T-helper 2 cell treated with Interferon-gamma antibody and Interleukin-4, amounts not matched to agents 5 μg/mL and 100 μg/mL, for 36 hours (primary cell): ENCODE results near the gene FGGY.

Experiments
- DNase-seq: peaks from one replicate; pipeline ENCODE4 v3.0.0; 2021; ENCODE audit warnings: low spot score
- H3K27ac Mint-ChIP-seq: one replicate; pipeline ENCODE4 v1.8.0; 2021; ENCODE audit warnings: mild to moderate bottlenecking, mixed read lengths
- H3K27me3 Mint-ChIP-seq: one replicate; pipeline ENCODE4 v1.8.0; 2021; ENCODE audit warnings: low read depth, mixed read lengths
- H3K36me3 Mint-ChIP-seq: one replicate; pipeline ENCODE4 v1.8.0; 2021; ENCODE audit warnings: low read depth, mixed read lengths
- H3K4me1 Mint-ChIP-seq: one replicate; pipeline ENCODE4 v1.8.0; 2021; ENCODE audit warnings: low read depth, mixed read lengths
- H3K4me3 Mint-ChIP-seq: one replicate; pipeline ENCODE4 v1.8.0; 2022; ENCODE audit warnings: mild to moderate bottlenecking, moderate library complexity, mixed read lengths
- H3K9me3 Mint-ChIP-seq: one replicate; pipeline ENCODE4 v1.8.0; 2021; ENCODE audit warnings: mixed read lengths

FGGY gene

DNA sequence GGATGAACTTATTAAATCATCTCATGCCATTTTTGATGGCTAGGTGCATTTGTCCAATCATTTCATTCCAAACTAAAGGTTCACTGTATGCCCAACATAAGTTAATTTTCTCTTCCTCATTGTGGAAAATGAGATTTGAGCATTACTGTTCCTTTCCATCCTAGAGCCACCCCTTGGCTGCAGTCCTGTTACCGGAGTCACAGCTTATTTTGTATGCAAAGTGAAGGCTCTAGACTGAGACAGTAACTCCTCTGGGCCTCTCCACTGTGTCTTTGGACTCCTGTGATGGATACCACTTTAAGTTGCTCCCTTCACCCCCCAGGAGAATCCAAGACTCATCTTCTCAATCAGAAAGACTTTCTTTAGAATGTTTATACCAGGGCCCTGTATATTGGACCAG, 59.7 kb downstream of the FGGY start:
- no peak for DNase-seq
- Mint-ChIP-seq H3K9me3 (no peaks in the 10 kb centered on the region), H3K36me3 (no peaks in the 10 kb centered on the region), H3K4me3 (no peak overlapping the region), H3K4me1 (peaks cover 15% of the 10 kb centered on the region), H3K27me3 (no peaks in the 10 kb centered on the region), H3K27ac (no peak overlapping the region)

DNA sequence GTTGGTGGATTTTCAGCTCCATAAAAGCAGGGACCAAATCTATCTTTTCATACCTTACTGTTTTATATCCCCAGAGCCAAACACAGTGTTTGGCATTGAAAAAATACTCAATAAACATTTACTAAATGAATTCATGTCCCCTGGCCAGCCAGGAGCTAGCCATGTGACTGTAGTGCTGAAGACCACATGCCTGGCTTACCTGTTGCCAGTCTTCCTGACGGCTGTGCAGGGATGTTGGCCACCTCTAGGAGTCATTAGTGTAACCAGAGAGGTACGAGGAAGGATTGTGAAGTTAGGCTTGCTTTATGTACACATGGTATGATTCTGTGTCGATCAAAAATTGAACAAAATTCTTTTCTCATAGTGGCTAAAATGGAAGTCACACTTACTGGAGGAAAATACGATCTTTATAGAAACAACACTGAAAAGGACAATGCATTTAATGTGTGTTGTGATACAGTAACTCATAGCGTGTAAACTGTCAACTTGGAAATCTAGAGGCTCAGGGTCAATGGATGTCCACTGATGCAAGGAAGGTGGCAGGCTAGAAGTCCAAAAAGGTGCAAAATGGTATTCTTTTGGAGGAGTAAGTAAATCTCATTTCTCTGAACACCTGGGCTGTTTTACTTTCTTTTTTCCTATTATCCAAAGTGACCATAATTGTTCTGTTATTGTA, 60.9 kb downstream of the FGGY start:
- Mint-ChIP-seq H3K4me3 (no peak overlapping the region), H3K27ac (no peak overlapping the region), H3K4me1 (peaks cover 14% of the 10 kb centered on the region), H3K27me3 (no peaks in the 10 kb centered on the region), H3K9me3 (no peaks in the 10 kb centered on the region), H3K36me3 (no peaks in the 10 kb centered on the region)
- DNase-seq, result no peak

DNA sequence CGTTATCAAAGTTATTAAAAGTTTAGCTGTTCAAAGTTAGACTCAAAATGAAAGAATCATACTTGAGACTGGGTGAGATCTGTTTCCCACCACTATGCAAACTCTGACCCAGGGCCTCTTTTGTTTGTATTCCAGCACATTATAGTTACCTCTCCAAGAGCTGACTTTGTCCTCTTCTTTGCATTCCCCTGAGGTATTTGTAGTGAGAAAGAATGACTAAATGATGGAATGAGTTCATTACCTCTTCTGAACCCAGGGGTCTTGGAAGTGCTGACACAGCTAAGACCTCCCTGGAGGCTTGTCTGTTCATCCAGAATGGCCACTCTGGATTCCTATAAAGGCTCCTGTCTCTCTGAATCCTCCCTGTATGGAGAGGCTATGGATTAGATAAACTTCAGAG, 62.4 kb downstream of the FGGY start:
- Mint-ChIP-seq H3K27me3 (no peaks in the 10 kb centered on the region), H3K4me1 (peaks cover 9% of the 10 kb centered on the region), H3K4me3 (no peak overlapping the region), H3K9me3 (no peaks in the 10 kb centered on the region), H3K27ac (no peak overlapping the region), H3K36me3 (no peaks in the 10 kb centered on the region)
- DNase-seq, result no peak

DNA sequence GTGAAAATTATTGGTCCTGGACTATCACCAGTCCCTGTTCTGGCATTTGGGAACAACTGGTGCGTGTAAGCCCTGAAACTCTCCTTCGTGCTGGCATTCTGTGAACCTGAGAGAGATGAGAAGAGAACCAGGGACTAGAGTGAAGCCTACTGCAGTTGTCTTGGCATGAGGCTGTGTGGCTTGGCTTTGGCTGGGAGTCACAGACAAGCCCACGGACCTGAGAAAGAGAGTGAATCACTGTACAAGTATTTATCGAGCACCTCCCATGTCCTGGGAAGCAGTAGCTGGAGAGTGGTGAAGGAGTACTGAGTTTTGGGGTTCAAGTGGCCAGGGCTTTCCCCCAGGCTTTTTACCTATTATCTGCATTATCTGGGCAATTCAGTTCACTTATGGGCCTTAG, 63.3 kb downstream of the FGGY start:
- Mint-ChIP-seq H3K4me3 (no peak overlapping the region), H3K4me1 (peaks cover 2% of the 10 kb centered on the region), H3K27ac (no peak overlapping the region)

DNA sequence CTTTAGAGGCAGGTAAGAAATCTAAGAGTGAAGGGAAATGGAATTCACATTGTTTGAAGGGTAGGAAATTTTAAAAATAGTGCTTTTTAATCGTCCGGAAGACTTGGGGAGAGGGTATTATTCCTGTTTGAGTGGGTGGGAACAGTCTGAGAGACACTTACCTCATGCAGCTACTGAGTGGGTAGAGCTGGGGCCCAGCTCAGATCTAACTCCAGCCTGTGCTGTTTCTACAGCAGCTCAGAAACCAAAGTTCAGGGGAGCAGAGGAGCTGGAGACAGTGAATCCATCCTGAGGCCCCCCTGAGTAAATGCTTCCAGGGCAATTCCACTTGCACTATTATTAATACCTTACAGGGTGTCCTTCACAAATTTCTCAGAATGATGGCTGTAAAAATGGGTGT, 63.8 kb downstream of the FGGY start:
- Mint-ChIP-seq H3K36me3 (no peaks in the 10 kb centered on the region), H3K9me3 (no peaks in the 10 kb centered on the region), H3K4me1 (no peaks in the 10 kb centered on the region), H3K27me3 (no peaks in the 10 kb centered on the region), H3K4me3 (no peak overlapping the region), H3K27ac (no peak overlapping the region)
- DNase-seq, result no peak

More for the DNA sequence above, 63.3 kb downstream of the FGGY start:
- Mint-ChIP-seq H3K36me3 (no peaks in the 10 kb centered on the region), H3K27me3 (no peaks in the 10 kb centered on the region), H3K9me3 (no peaks in the 10 kb centered on the region)
- no peak for DNase-seq

DNA sequence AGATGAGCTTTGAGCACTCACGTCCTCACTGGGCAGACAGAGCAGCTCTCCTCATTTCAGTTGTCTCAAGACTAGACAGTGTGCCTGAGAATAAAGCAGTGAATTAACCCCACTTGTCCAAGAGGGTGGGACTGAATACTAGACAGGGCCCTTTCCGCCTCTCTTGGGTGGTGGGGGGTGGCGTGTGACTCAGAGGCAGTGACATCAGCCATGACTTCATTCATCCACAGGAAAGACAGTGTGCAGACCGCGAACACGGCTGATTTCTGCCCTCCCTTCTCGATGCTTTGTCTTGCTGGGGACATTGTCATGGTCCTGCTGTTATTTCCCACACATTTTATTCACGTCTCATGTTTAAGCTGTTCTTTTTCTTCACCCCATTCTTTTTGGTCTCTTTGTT, 64.9 kb downstream of the FGGY start:
- H3K27ac Mint-ChIP-seq, result no peak overlapping the region

DNA sequence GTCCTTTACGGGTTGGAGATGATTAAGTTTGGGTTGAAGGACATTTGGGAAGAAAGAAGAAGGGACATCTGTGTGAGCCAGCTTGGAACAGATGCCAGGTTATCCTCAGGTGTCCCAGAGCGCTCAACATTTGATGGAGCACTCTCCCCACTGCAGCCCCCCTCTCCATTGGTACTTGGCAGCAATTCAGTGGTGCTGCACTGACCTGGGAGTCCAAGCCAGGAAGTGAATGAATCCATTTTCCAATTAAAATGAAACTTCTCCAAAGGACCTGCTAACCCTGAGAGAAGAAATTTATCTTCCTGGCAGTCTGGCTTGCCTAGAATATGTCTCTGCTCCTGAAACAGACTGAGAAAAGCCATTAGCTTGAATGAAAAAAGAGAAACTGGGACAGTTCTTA, 67.1 kb downstream of the FGGY start:
- Mint-ChIP-seq H3K9me3 (peaks cover 5% of the 10 kb centered on the region), H3K27me3 (no peaks in the 10 kb centered on the region), H3K4me1 (no peaks in the 10 kb centered on the region), H3K36me3 (peaks cover 1% of the 10 kb centered on the region), H3K27ac (no peak overlapping the region), H3K4me3 (no peak overlapping the region)
- no peak for DNase-seq

More for the DNA sequence above, 64.9 kb downstream of the FGGY start:
- no peak overlapping the region for H3K4me3 Mint-ChIP-seq
- H3K27me3 Mint-ChIP-seq, result no peaks in the 10 kb centered on the region
- H3K9me3 Mint-ChIP-seq, result no peaks in the 10 kb centered on the region
- no peaks in the 10 kb centered on the region for H3K4me1 Mint-ChIP-seq
- no peaks in the 10 kb centered on the region for H3K36me3 Mint-ChIP-seq
- no peak for DNase-seq

DNA sequence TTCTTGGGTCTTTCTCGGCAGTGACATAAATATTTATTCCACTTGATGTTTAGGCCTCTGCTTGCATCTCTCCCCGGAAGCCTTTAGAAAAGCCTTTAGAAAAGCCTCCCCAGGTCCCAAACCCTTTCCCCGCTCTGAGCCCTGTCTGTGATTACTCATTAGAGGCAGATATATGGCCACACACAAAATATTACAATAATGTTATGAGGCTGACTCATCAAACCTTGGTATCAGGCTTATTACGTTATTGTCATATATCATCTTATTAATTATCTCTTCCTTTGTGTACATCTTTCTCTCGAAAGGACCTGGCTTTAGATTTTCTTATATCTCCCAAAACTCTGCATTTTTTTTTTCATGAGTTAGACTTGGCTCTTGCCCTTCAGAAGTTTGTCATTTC, 69.5 kb downstream of the FGGY start:
- Mint-ChIP-seq H3K27ac (no peak overlapping the region), H3K36me3 (peaks cover 1% of the 10 kb centered on the region)

DNA sequence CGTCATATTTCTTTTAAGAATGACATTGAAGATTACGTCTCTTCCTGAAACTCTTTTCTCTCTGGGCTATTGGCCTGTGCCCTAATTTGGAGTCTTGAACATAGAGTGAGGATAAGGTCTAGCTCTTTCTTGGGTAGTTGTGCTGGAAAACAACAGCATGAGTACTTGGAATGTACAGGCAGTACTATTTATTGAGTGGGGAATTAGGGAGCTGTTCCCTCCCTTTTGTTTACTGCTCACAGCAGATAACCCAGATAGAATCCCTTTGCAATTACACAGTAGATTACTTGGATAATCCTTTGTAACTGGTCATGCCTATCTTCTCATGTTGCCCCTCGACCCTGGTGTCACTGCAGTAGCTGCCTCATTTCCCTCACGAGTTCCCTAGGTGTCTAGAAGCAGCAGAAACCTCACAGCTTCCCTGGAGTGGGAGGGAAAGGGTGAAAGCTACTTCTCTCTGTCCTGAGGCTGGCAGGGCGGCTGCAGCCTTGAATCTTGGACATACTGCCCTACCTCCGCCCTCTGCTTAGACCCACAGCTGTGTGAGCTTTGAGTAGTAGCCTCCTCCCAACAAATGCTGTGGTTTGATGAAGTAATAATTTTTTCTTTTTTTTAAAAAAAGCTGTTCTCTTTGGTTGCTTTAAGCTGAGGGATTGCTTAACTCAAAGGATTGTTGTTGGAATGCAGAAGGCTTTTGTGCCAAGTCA, 70.6 kb downstream of the FGGY start:
- Mint-ChIP-seq H3K4me3 (no peak overlapping the region), H3K9me3 (peaks cover 5% of the 10 kb centered on the region), H3K36me3 (peaks cover 1% of the 10 kb centered on the region), H3K4me1 (no peaks in the 10 kb centered on the region), H3K27ac (no peak overlapping the region), H3K27me3 (no peaks in the 10 kb centered on the region)
- no peak for DNase-seq

More for the DNA sequence above, 69.5 kb downstream of the FGGY start:
- Mint-ChIP-seq H3K4me1 (no peaks in the 10 kb centered on the region), H3K9me3 (peaks cover 5% of the 10 kb centered on the region), H3K4me3 (no peak overlapping the region), H3K27me3 (no peaks in the 10 kb centered on the region)
- no peak for DNase-seq

DNA sequence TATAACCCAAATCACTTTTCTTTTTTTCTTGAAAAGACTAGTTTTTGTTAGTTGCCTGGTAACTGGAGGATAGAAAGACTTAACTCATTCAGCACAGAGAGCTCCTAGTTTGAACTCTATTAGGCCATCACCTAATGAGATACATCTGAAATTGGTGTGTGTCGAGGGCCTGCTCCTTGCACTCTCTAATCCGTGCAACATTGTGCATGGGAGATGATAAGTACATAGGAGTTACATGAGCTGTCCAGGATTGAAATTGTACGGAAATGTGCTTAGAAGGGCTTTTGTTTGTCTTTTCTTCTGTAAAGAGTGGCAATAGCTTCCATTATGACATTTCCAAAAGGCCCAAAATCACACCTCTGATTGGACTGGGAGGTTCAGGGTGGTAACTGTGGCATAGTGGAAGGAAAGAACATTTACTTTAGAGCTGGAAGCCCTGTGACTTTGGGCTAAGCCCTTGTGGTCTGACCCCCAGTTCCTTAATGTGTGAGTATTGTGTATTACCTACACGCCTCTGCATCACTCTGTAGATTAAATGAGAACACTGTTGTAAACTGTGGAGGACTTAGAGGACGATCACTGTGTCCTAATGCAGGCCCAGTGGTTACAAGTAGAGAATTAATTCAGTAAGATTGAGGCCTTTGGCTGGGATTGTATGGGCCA, 71.2 kb downstream of the FGGY start:
- Mint-ChIP-seq H3K4me1 (no peaks in the 10 kb centered on the region), H3K27ac (no peak overlapping the region), H3K9me3 (peaks cover 5% of the 10 kb centered on the region), H3K4me3 (no peak overlapping the region), H3K27me3 (no peaks in the 10 kb centered on the region), H3K36me3 (peaks cover 1% of the 10 kb centered on the region)
- no peak for DNase-seq

DNA sequence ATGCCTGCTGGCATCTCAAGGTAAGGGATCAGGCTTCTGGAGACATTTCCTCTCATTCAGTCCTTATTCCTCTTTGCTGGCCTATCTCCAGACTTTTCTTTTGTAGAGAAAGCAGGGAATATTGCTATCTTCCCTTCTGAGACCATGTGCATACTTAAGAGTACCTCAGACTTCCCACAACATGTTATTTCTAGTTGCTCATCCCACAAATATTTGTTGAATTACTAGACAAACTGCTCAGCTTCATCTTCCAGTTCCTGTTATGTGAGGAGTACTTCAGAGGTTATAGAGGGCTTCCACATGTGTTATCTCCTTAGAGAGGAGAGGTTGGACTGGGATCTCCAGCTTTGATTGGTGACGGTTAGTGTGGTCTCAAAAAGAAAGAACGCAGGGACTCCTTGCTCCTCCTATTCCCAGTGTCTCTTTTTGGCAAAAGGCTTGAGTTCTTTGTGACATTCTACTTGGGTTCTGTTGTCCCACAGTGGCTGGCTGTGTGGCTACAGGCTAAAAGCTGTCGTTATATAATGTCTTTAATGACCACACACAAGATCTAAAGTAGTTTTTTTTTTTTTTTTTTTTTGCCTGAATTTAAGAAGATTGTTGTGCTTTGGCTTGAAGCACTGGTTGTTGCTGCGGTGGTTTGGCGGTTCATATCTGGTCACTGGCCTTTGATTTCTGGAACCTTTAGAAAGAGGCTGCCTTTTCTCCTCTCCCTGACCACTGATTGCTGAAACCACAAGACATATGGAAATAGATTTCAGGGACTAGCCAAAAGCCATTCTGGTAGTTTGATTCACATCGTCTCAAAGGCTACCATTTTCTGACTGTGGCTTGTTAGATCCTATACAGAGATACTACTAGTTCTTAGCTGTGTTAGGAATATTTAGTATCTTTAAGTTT, 78.7 kb downstream of the FGGY start:
- Mint-ChIP-seq H3K27ac (no peak overlapping the region), H3K27me3 (no peaks in the 10 kb centered on the region), H3K36me3 (peaks cover 14% of the 10 kb centered on the region), H3K4me1 (no peaks in the 10 kb centered on the region), H3K9me3 (peaks cover 10% of the 10 kb centered on the region), H3K4me3 (no peak overlapping the region)
- no peak for DNase-seq

DNA sequence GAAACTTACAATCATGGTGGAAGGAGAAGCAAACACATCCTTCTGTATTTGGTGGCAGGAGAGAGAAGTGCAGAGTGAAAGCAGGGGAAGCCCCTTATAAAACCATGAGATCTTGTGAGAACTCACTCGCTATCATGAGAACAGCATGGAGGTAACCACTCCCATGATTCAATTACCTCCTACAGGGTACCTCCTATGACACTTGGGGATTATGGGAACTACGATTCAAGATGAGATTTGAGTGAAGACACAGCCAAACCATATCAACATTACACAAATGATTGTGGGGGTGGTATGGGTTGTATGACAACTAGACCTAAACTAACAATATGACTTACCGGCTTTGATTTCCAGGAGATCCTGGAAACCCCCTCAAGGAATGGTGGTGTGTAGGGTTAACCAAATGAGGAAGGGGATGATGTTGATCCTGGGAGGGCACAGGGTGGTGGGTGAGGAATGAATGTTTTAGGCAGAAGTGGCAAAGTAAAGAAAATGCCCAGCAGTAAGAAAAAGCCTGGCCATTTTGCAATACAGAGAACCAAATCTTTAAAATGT, 80.5 kb downstream of the FGGY start:
- Mint-ChIP-seq H3K9me3 (peaks cover 10% of the 10 kb centered on the region), H3K27ac (no peak overlapping the region), H3K27me3 (no peaks in the 10 kb centered on the region), H3K4me3 (no peak overlapping the region), H3K36me3 (peaks cover 19% of the 10 kb centered on the region), H3K4me1 (no peaks in the 10 kb centered on the region)
- DNase-seq, result no peak

DNA sequence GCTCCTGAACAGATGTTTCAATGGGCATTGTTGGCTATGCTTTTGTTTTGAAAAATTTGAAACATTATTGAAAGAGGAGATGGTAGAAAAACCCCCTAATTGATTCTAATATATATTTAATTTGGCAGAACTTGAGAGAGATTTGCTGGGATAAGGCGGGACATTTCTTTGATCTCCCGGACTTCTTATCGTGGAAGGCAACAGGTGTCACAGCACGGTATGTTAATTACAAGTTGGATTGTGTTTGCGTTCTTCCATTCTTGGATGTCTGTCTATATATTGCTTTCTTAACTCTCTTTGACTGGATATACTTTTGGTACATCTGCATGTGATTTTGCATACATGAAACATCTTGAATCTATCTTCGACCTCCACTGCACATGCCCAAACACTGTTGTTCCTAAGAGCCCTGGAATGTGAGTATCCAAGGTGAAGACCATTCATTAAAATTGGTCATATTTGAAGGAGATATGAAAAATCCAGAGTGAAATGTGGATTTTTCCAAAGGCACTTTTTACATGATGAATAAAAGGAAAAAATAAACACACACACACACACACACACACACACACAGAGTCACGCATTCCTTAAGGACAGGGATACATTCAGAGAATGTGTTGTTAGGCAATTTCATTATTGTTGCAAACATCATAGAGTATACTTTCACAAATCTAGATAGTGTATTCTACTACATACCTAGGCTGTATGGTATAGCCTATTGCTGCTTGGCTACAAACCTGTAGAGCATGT, 81.9 kb downstream of the FGGY start:
- H3K9me3 Mint-ChIP-seq, result peaks cover 10% of the 10 kb centered on the region
- no peaks in the 10 kb centered on the region for H3K27me3 Mint-ChIP-seq
- no peak for DNase-seq
- peaks cover 1% of the 10 kb centered on the region for H3K4me1 Mint-ChIP-seq
- no peak overlapping the region for H3K4me3 Mint-ChIP-seq
- no peak overlapping the region for H3K27ac Mint-ChIP-seq
- peaks cover 19% of the 10 kb centered on the region for H3K36me3 Mint-ChIP-seq
